ENCODE results near the gene MTG1. TPM values are rescaled to one million over a fixed set of nuclear protein-coding genes. Genes with fewer than 3 reads are reported as not detected.
A peak's percentile ranks its signal among the peaks of the same experiment; 100 is the strongest.

The MTG1 gene
- total and polyA plus RNA-seq, 7 donors = 14.0 to 63.6 (median 27.6) TPM

GRCh38 chr10:133388236-133388972 is 5.6 kb upstream of the MTG1 start:
- DNase-seq = peak; percentile 52
- 82 to 90% methylated on average over 17 of the region's 17 CpGs for WGBS, 2 donors
- TF ChIP-seq POLR2AphosphoS5 (IDR thresholded peaks at IDR 0.05) = no peak
- TF ChIP-seq POLR2A (IDR thresholded peaks at IDR 0.05) = no peak
- no peak for TF ChIP-seq CTCF (IDR thresholded peaks at IDR 0.05)
- TF ChIP-seq EP300 (IDR thresholded peaks at IDR 0.05) = no peak
- Histone ChIP-seq H3K27me3 (no peaks in the 10 kb centered on the region), H3K27ac (no peak overlapping the region), H3K4me3 (no peak overlapping the region), H3K4me1 (peaks cover 0 to 2% (median 0%) of the 10 kb centered on the region in 4 donors), H3K9me3 (no peaks in the 10 kb centered on the region), H3K36me3 (peaks cover 0 to 32% (median 3%) of the 10 kb centered on the region in 4 donors)
- intact Hi-C loops (cut with DNase I) = no loop called here

GRCh38 chr10:133388973-133389818 is 4.8 kb upstream of the MTG1 start:
- peaks cover 0 to 26% (median 3%) of the 10 kb centered on the region in 4 donors for H3K36me3 ChIP-seq
- no peak overlapping the region for H3K4me3 ChIP-seq
- H3K27ac ChIP-seq = peak overlapping the region in 2 of 4 donors; percentile 20 to 26
- intact Hi-C loops (cut with DNase I) = no loop called here
- peak; percentile 50 for DNase-seq
- TF ChIP-seq CTCF (IDR thresholded peaks at IDR 0.05) = no peak
- TF ChIP-seq POLR2A (IDR thresholded peaks at IDR 0.05) = no peak
- no peak for TF ChIP-seq POLR2AphosphoS5 (IDR thresholded peaks at IDR 0.05)
- no peak for TF ChIP-seq EP300 (IDR thresholded peaks at IDR 0.05)
- 58 to 82% methylated on average over 39 of the region's 39 CpGs for WGBS, 2 donors
- H3K27me3 ChIP-seq = no peaks in the 10 kb centered on the region
- peaks cover 0 to 5% (median 0%) of the 10 kb centered on the region in 4 donors for H3K4me1 ChIP-seq
- H3K9me3 ChIP-seq = no peaks in the 10 kb centered on the region

GRCh38 chr10:133390597-133391248 is 3.2 kb upstream of the MTG1 start:
- peaks cover 0 to 20% (median 3%) of the 10 kb centered on the region in 4 donors for H3K36me3 ChIP-seq
- intact Hi-C loops (cut with DNase I) = loop anchor here (5.0 kb wide), 1 partner anchor 63 kb away; no protein-coding TSS in a partner anchor
- H3K4me3 ChIP-seq = no peak overlapping the region
- H3K27ac ChIP-seq = no peak overlapping the region
- peak; percentile 41 for DNase-seq
- peaks cover 0 to 17% (median 10%) of the 10 kb centered on the region in 4 donors for H3K4me1 ChIP-seq
- WGBS, 2 donors = 89 to 93% methylated on average over 19 of the region's 19 CpGs
- no peak for TF ChIP-seq EP300 (IDR thresholded peaks at IDR 0.05)
- no peak for TF ChIP-seq CTCF (IDR thresholded peaks at IDR 0.05)
- TF ChIP-seq POLR2A (IDR thresholded peaks at IDR 0.05) = no peak
- no peak for TF ChIP-seq POLR2AphosphoS5 (IDR thresholded peaks at IDR 0.05)
- no peaks in the 10 kb centered on the region for H3K9me3 ChIP-seq
- no peaks in the 10 kb centered on the region for H3K27me3 ChIP-seq

GRCh38 chr10:133391249-133391635 is 2.7 kb upstream of the MTG1 start:
- peak; percentile 34 for DNase-seq
- 95 to 96% methylated on average over 12 of the region's 12 CpGs for WGBS, 2 donors
- TF ChIP-seq POLR2AphosphoS5 (IDR thresholded peaks at IDR 0.05) (no peak), POLR2A (IDR thresholded peaks at IDR 0.05) (no peak), CTCF (IDR thresholded peaks at IDR 0.05) (no peak), EP300 (IDR thresholded peaks at IDR 0.05) (no peak)
- intact Hi-C loops (cut with DNase I) = loop anchor here (5.0 kb wide), 1 partner anchor 64 kb away; no protein-coding TSS in a partner anchor
- Histone ChIP-seq H3K27ac (no peak overlapping the region), H3K4me3 (no peak overlapping the region), H3K4me1 (peaks cover 0 to 20% (median 10%) of the 10 kb centered on the region in 4 donors), H3K36me3 (peaks cover 0 to 24% (median 3%) of the 10 kb centered on the region in 4 donors), H3K27me3 (no peaks in the 10 kb centered on the region), H3K9me3 (no peaks in the 10 kb centered on the region)

Measured in sigmoid colon (tissue), 7 donors.